ENCODE measurements around the gene FAM234B.

DNA sequence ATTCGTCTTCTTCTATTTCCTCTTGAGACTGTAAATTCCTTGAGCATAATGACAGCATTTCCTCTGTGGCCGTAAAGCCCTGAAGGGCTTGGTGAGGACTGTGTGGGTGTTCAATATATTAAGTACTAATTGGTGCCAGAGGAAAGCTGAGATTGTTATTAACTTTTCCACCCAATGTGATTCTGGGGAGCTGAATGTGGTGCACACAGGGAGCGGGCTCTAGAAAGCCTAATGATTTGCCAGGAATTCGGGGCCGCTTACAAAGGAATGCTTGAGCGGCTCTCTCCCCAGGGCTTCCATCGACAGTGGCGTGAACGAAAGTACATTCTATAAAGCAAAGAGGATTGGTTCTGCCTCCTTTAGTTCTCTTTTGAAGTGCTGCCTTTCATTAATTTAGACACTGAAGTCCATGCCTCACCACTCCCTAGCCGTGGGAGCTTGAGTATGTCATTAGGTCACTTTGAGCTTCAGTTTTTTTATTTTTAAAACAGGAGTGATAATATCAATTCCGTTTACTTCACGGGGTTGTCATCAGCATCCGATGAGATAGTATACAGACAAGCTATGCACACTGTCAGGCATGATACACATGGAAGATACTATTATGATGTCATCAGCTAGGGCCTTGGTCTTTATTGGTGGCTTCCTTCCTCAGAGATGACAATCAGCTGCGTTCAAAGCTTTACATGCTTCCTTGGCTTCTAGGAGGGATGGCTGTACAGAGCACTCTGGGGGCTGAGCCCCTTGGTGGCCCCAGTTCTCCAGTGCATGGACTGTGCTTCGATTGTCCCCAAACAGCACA, 70.3 kb downstream of the FAM234B start:
- TF ChIP-seq, protein P1, sequence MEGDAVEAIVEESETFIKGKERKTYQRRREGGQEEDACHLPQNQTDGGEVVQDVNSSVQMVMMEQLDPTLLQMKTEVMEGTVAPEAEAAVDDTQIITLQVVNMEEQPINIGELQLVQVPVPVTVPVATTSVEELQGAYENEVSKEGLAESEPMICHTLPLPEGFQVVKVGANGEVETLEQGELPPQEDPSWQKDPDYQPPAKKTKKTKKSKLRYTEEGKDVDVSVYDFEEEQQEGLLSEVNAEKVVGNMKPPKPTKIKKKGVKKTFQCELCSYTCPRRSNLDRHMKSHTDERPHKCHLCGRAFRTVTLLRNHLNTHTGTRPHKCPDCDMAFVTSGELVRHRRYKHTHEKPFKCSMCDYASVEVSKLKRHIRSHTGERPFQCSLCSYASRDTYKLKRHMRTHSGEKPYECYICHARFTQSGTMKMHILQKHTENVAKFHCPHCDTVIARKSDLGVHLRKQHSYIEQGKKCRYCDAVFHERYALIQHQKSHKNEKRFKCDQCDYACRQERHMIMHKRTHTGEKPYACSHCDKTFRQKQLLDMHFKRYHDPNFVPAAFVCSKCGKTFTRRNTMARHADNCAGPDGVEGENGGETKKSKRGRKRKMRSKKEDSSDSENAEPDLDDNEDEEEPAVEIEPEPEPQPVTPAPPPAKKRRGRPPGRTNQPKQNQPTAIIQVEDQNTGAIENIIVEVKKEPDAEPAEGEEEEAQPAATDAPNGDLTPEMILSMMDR (conservative IDR thresholded peaks at IDR 0.05; ENCODE audit: low read depth in 2 of 2): no peak
- TF ChIP-seq POLR2AphosphoS5 (IDR thresholded peaks at IDR 0.05; ENCODE audit: low read depth): no peak
- no peak for TF ChIP-seq EZH2 (IDR thresholded peaks at IDR 0.05; ENCODE audit: low read depth, unreplicated experiment)

All from GM23338 (cell line).